Activated naive CD8-positive, alpha-beta T cell (primary cell): Measurements from ENCODE around the gene RIPOR2.

Experiments
- H3K27ac Mint-ChIP-seq: one replicate; pipeline ENCODE4 v1.8.0; 2021; ENCODE audit warnings: mixed read lengths
- H3K27me3 Mint-ChIP-seq: one replicate; pipeline ENCODE4 v1.8.0; 2021; ENCODE audit warnings: mixed read lengths
- H3K36me3 Mint-ChIP-seq: one replicate; pipeline ENCODE4 v1.8.0; 2021; ENCODE audit warnings: mixed read lengths
- H3K4me1 Mint-ChIP-seq: one replicate; pipeline ENCODE4 v1.8.0; 2021; ENCODE audit warnings: low read depth, mixed read lengths
- H3K4me3 Mint-ChIP-seq: one replicate; pipeline ENCODE4 v1.8.0; 2021; ENCODE audit warnings: mild to moderate bottlenecking, mixed read lengths
- H3K9me3 Mint-ChIP-seq: one replicate; pipeline ENCODE4 v1.8.0; 2021; ENCODE audit warnings: low read depth, mixed read lengths

The RIPOR2 gene

GRCh38 chr6:24829657-24830056 lies 106.1 kb downstream of the RIPOR2 start:
- H3K27ac Mint-ChIP-seq, result peak overlapping the region; percentile 85

GRCh38 chr6:24827970-24828369 lies 107.8 kb downstream of the RIPOR2 start:
- peak overlapping the region; percentile 64 for H3K27ac Mint-ChIP-seq
- peaks cover 34% of the 10 kb centered on the region for H3K4me1 Mint-ChIP-seq
- H3K9me3 Mint-ChIP-seq, result no peaks in the 10 kb centered on the region
- peaks cover 6% of the 10 kb centered on the region for H3K36me3 Mint-ChIP-seq
- H3K4me3 Mint-ChIP-seq, result no peak overlapping the region
- no peaks in the 10 kb centered on the region for H3K27me3 Mint-ChIP-seq

More at GRCh38 chr6:24829657-24830056, 106.1 kb downstream of the RIPOR2 start:
- H3K36me3 Mint-ChIP-seq, result peaks cover 15% of the 10 kb centered on the region
- no peak overlapping the region for H3K4me3 Mint-ChIP-seq
- peaks cover 45% of the 10 kb centered on the region for H3K4me1 Mint-ChIP-seq
- no peaks in the 10 kb centered on the region for H3K9me3 Mint-ChIP-seq
- no peaks in the 10 kb centered on the region for H3K27me3 Mint-ChIP-seq

- peaks cover 30% of the 10 kb centered on the region for H3K4me1 Mint-ChIP-seq
- H3K9me3 Mint-ChIP-seq, result no peaks in the 10 kb centered on the region
- peaks cover 2% of the 10 kb centered on the region for H3K36me3 Mint-ChIP-seq
Observed at GRCh38 chr6:24827162-24827561, 108.6 kb downstream of the RIPOR2 start.

GRCh38 chr6:24825130-24825630 lies 110.6 kb downstream of the RIPOR2 start:
- Mint-ChIP-seq H3K9me3 (no peaks in the 10 kb centered on the region), H3K4me3 (no peak overlapping the region), H3K36me3 (peaks cover 5% of the 10 kb centered on the region), H3K27ac (peak overlapping the region; percentile 90), H3K27me3 (no peaks in the 10 kb centered on the region), H3K4me1 (peaks cover 27% of the 10 kb centered on the region)

More at GRCh38 chr6:24827162-24827561, 108.6 kb downstream of the RIPOR2 start:
- no peak overlapping the region for H3K4me3 Mint-ChIP-seq
- H3K27ac Mint-ChIP-seq, result peak overlapping the region; percentile 66
- no peaks in the 10 kb centered on the region for H3K27me3 Mint-ChIP-seq

- no peak overlapping the region for H3K4me3 Mint-ChIP-seq
- H3K9me3 Mint-ChIP-seq, result no peaks in the 10 kb centered on the region
- no peaks in the 10 kb centered on the region for H3K27me3 Mint-ChIP-seq
- peaks cover 27% of the 10 kb centered on the region for H3K4me1 Mint-ChIP-seq
- peak overlapping the region; percentile 88 for H3K27ac Mint-ChIP-seq
- H3K36me3 Mint-ChIP-seq, result peaks cover 5% of the 10 kb centered on the region
Observed at GRCh38 chr6:24824142-24824938, 111.4 kb downstream of the RIPOR2 start.

- peaks cover 5% of the 10 kb centered on the region for H3K36me3 Mint-ChIP-seq
- no peaks in the 10 kb centered on the region for H3K9me3 Mint-ChIP-seq
- H3K27me3 Mint-ChIP-seq, result no peaks in the 10 kb centered on the region
- no peak overlapping the region for H3K4me3 Mint-ChIP-seq
- peaks cover 27% of the 10 kb centered on the region for H3K4me1 Mint-ChIP-seq
- peak overlapping the region; percentile 88 for H3K27ac Mint-ChIP-seq
Observed at GRCh38 chr6:24823185-24823584, 112.6 kb downstream of the RIPOR2 start.

- Mint-ChIP-seq H3K4me3 (no peak overlapping the region), H3K27ac (peak overlapping the region; percentile 88), H3K36me3 (peaks cover 5% of the 10 kb centered on the region)
Observed at GRCh38 chr6:24822696-24823095, 113.1 kb downstream of the RIPOR2 start.

GRCh38 chr6:24821860-24822444 lies 113.8 kb downstream of the RIPOR2 start:
- Mint-ChIP-seq H3K27me3 (no peaks in the 10 kb centered on the region), H3K9me3 (no peaks in the 10 kb centered on the region), H3K36me3 (peaks cover 5% of the 10 kb centered on the region), H3K4me1 (peaks cover 20% of the 10 kb centered on the region), H3K27ac (peak overlapping the region; percentile 93), H3K4me3 (no peak overlapping the region)

More at GRCh38 chr6:24822696-24823095, 113.1 kb downstream of the RIPOR2 start:
- Mint-ChIP-seq H3K27me3 (no peaks in the 10 kb centered on the region), H3K9me3 (no peaks in the 10 kb centered on the region), H3K4me1 (peaks cover 23% of the 10 kb centered on the region)

GRCh38 chr6:24818346-24818745 lies 117.4 kb downstream of the RIPOR2 start:
- no peaks in the 10 kb centered on the region for H3K9me3 Mint-ChIP-seq
- H3K4me3 Mint-ChIP-seq, result no peak overlapping the region
- peaks cover 9% of the 10 kb centered on the region for H3K4me1 Mint-ChIP-seq
- H3K27ac Mint-ChIP-seq, result peak overlapping the region; percentile 84
- H3K36me3 Mint-ChIP-seq, result peaks cover 5% of the 10 kb centered on the region
- H3K27me3 Mint-ChIP-seq, result no peaks in the 10 kb centered on the region

GRCh38 chr6:24809728-24810127 lies 126.0 kb downstream of the RIPOR2 start:
- H3K27ac Mint-ChIP-seq, result peak overlapping the region; percentile 85
- H3K4me3 Mint-ChIP-seq, result no peak overlapping the region
- H3K36me3 Mint-ChIP-seq, result peaks cover 4% of the 10 kb centered on the region
- H3K4me1 Mint-ChIP-seq, result peaks cover 2% of the 10 kb centered on the region
- H3K9me3 Mint-ChIP-seq, result no peaks in the 10 kb centered on the region
- no peaks in the 10 kb centered on the region for H3K27me3 Mint-ChIP-seq

GRCh38 chr6:24807584-24807983 lies 128.2 kb downstream of the RIPOR2 start:
- no peaks in the 10 kb centered on the region for H3K9me3 Mint-ChIP-seq
- H3K4me3 Mint-ChIP-seq, result no peak overlapping the region
- H3K4me1 Mint-ChIP-seq, result peaks cover 2% of the 10 kb centered on the region
- peaks cover 4% of the 10 kb centered on the region for H3K36me3 Mint-ChIP-seq
- no peaks in the 10 kb centered on the region for H3K27me3 Mint-ChIP-seq
- H3K27ac Mint-ChIP-seq, result peak overlapping the region; percentile 51

GRCh38 chr6:24802271-24803059 lies 133.3 kb downstream of the RIPOR2 start:
- Mint-ChIP-seq H3K36me3 (peaks cover 10% of the 10 kb centered on the region), H3K4me1 (peaks cover 11% of the 10 kb centered on the region), H3K27ac (peak overlapping the region; percentile 83), H3K4me3 (no peak overlapping the region), H3K27me3 (no peaks in the 10 kb centered on the region), H3K9me3 (no peaks in the 10 kb centered on the region)

GRCh38 chr6:24799541-24799915 lies 136.2 kb downstream of the RIPOR2 start:
- H3K27me3 Mint-ChIP-seq, result no peaks in the 10 kb centered on the region
- H3K4me1 Mint-ChIP-seq, result peaks cover 22% of the 10 kb centered on the region
- H3K27ac Mint-ChIP-seq, result peak overlapping the region; percentile 54
- H3K36me3 Mint-ChIP-seq, result peaks cover 10% of the 10 kb centered on the region
- no peaks in the 10 kb centered on the region for H3K9me3 Mint-ChIP-seq
- H3K4me3 Mint-ChIP-seq, result no peak overlapping the region

GRCh38 chr6:24798740-24799540 lies 136.8 kb downstream of the RIPOR2 start, which contains the start of gene ARMH2:
Gene ARMH2, minus strand, starts transcription at chr6:24798917. Its CDS starts 60 bp downstream, at chr6:24798857.
- Mint-ChIP-seq H3K36me3 (peaks cover 10% of the 10 kb centered on the region), H3K27ac (peak within 1 kb of the TSS; percentile 54), H3K9me3 (no peaks in the 10 kb centered on the region), H3K27me3 (no peaks in the 10 kb centered on the region), H3K4me1 (peaks cover 22% of the 10 kb centered on the region), H3K4me3 (no peak within 1 kb of the TSS)
